Measurements from ENCODE around the gene INHBB. TPM values are rescaled to one million over a fixed set of nuclear protein-coding genes. Genes with fewer than 3 reads are reported as not detected.

Gene INHBB
- total and polyA plus RNA-seq, 9 of the 15 experiments (the other 6 are each of a cell fraction or from before 2014, with no cell fraction given), result not detected

GRCh38 chr2:120298173-120298835, 47.6 kb upstream of the INHBB start (continued):
- TF ChIP-seq ZNF766 (CRISPR knock-in tag; conservative IDR thresholded peaks at IDR 0.05) (no peak), RB1 (IDR thresholded peaks at IDR 0.05; ENCODE audit: low read depth) (no peak), MAFK (IDR thresholded peaks at IDR 0.05; ENCODE audit: low read length) (no peak), TCF3 (CRISPR knock-in tag; IDR thresholded peaks at IDR 0.05) (peak; percentile 77), ZBTB11 (CRISPR knock-in tag; IDR thresholded peaks at IDR 0.05) (no peak), FOSL1 (tag; conservative IDR thresholded peaks at IDR 0.05) (peak; percentile 94), BHLHE40 (IDR thresholded peaks at IDR 0.05; ENCODE audit: low read length) (0 out of 2 replicates have a peak, but pooled peaks have one; percentile 13), MCM5 (IDR thresholded peaks at IDR 0.05; ENCODE audit: low read depth) (no peak), HMG20B (CRISPR knock-in tag; IDR thresholded peaks at IDR 0.05) (no peak), PHF8 (IDR thresholded peaks at IDR 0.05; ENCODE audit: borderline replicate concordance, low read length) (no peak), RBM22 (IDR thresholded peaks at IDR 0.05; ENCODE audit: low read depth, low read length, poor library complexity, severe bottlenecking) (no peak), ZNF395 (CRISPR knock-in tag; IDR thresholded peaks at IDR 0.05) (no peak), SLC30A9 (CRISPR knock-in tag; IDR thresholded peaks at IDR 0.05) (no peak), ZNF146 (CRISPR knock-in tag; IDR thresholded peaks at IDR 0.05; ENCODE audit: unreplicated experiment) (no peak), GABPA (tag; conservative IDR thresholded peaks at IDR 0.05; ENCODE audit: low read depth) (no peak), DPF2 (IDR thresholded peaks at IDR 0.05) (peak; percentile 86), TAL1 (IDR thresholded peaks at IDR 0.05) (peak; percentile 44), CBFA2T3 (IDR thresholded peaks at IDR 0.05) (peak; percentile 83), HES1 (IDR thresholded peaks at IDR 0.05; ENCODE audit: low read depth) (no peak), TBL1XR1 (IDR thresholded peaks at IDR 0.05; ENCODE audit: low read length in 2 of 2) (0 out of 4 replicates have a peak, but pooled peaks of 1 of the 2 experiments have one; percentile 24), SUPT5H (IDR thresholded peaks at IDR 0.05) (no peak), CREB5 (CRISPR knock-in tag; IDR thresholded peaks at IDR 0.05) (no peak), ARID1B (IDR thresholded peaks at IDR 0.05) (peak; percentile 88), MEIS2 (IDR thresholded peaks at IDR 0.05; ENCODE audit: partially characterized antibody) (no peak)

All from K562 (cell line).